OCI-LY1 (cell line): ENCODE results near the gene ZC2HC1C.

Experiments
- CTCF ChIP-seq: fragments of 200-600 bp; sonication (generic), shearing (Covaris generic); IDR thresholded peaks from 2 replicates; pipeline ENCODE4 v1.5.1; 2017; ENCODE audit warnings: mild to moderate bottlenecking, antibody characterized with exemption, low read length, moderate library complexity, mixed read lengths
- EZH2 ChIP-seq: fragments of 200-600 bp; sonication (generic), shearing (Covaris generic); IDR thresholded peaks from 2 replicates; pipeline ENCODE4 v1.8.0; 2017; ENCODE audit warnings: borderline replicate concordance, mixed run types, mild to moderate bottlenecking, antibody characterized with exemption, low read length, moderate library complexity, mixed read lengths

GRCh38 chr14:75092698-75093097 is 23.3 kb downstream of the ZC2HC1C start:
- TF ChIP-seq CTCF = no peak
- no peak for TF ChIP-seq EZH2
